ENCODE results near the gene AFG3L2.

DNA sequence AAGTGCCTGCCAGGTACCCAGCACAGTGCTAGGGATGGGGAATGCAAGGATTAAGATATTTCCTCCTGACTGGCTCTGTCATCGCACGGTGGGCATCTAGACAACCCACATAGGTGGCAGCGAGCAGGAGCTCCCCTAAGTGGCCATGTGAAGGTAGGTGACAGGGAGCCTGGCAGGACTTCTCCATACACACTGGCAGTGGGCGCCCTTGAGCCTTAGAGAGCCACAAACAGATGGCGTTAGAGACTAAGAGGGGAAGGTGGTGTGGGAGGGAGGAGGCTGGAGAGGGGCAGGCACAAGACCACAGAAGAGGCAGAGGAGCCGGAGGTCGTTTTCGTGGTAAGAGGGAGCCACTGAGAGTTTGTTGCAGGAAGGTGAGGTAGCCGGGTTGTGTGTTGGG lies 45.9 kb upstream of the AFG3L2 start:
- TF ChIP-seq, protein P1, sequence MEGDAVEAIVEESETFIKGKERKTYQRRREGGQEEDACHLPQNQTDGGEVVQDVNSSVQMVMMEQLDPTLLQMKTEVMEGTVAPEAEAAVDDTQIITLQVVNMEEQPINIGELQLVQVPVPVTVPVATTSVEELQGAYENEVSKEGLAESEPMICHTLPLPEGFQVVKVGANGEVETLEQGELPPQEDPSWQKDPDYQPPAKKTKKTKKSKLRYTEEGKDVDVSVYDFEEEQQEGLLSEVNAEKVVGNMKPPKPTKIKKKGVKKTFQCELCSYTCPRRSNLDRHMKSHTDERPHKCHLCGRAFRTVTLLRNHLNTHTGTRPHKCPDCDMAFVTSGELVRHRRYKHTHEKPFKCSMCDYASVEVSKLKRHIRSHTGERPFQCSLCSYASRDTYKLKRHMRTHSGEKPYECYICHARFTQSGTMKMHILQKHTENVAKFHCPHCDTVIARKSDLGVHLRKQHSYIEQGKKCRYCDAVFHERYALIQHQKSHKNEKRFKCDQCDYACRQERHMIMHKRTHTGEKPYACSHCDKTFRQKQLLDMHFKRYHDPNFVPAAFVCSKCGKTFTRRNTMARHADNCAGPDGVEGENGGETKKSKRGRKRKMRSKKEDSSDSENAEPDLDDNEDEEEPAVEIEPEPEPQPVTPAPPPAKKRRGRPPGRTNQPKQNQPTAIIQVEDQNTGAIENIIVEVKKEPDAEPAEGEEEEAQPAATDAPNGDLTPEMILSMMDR (IDR thresholded peaks at IDR 0.05): no peak
- no peak for TF ChIP-seq POLR2A (IDR thresholded peaks at IDR 0.05)

Measured in right lobe of liver (tissue), 4 donors.